Activated T-cell treated with anti-CD3 and anti-CD28 coated beads, Interleukin-2, amount 50 U/mL, for 24 hours (primary cell): ENCODE measurements around the gene SLC22A14.

Experiments used
- DNase-seq: peaks from one replicate; pipeline ENCODE4 v3.0.0-alpha.2; 2020
- H3K27ac Mint-ChIP-seq: 2 replicates; pipeline ENCODE4 v1.8.0; 2020; ENCODE audit warnings: mild to moderate bottlenecking, mixed read lengths
- H3K27me3 Mint-ChIP-seq: 2 replicates; pipeline ENCODE4 v1.8.0; 2020; ENCODE audit warnings: mixed read lengths
- H3K36me3 Mint-ChIP-seq: 2 replicates; pipeline ENCODE4 v1.8.0; 2020; ENCODE audit warnings: low read depth, mixed read lengths
- H3K4me1 Mint-ChIP-seq: 2 replicates; pipeline ENCODE4 v1.8.0; 2020; ENCODE audit warnings: low read depth, mixed read lengths
- H3K4me3 Mint-ChIP-seq: 2 replicates; pipeline ENCODE4 v1.8.0; 2020; ENCODE audit warnings: mild to moderate bottlenecking, moderate library complexity, mixed read lengths
- H3K9me3 Mint-ChIP-seq: 2 replicates; pipeline ENCODE4 v1.8.0; 2020; ENCODE audit warnings: mixed read lengths

The SLC22A14 gene

DNA sequence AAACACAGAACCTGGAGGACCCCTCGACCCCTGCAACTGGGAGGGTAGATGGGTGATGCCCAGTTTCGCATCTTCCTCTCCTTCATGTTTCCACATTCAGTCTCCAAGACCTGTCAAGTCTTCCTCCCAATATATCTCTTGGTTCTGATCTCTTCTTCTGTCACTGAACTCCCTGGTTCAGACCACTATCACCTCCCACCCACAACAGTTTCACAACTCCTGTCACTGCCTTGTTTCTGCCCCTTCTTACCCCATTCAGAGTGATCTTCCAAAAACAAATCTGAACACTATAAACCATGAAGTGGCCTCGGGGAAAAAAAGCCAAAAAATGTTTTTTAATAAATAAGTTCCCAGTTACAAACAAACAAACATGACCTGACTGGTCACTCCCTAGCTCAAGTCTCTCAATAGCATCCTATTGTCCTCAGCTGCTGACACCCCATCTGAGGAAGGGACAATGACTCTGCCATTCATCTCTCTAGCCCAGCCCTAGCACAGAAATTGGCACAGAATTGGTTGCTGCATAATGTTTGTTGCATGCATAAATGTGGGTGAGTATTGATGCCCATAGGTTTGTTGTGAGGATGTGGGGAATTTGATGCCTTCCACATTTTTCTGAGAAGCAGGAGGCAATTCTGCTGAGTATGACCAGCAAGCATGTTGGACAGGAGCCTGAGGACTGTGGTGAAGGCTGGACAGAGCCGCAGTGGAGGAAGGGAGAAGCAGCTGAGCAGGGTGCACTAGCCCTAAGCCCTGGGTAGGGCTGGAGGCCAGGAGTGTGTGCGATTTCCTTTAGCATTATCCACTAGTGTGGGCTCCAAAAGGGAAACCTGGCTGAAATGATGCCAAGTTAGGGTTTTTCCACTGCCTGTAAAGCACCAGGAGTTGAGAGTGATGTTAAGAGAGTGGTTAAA is 52.3 kb downstream of the SLC22A14 start:
- H3K9me3 Mint-ChIP-seq, result no peaks in the 10 kb centered on the region
- H3K36me3 Mint-ChIP-seq, result no peaks in the 10 kb centered on the region

DNA sequence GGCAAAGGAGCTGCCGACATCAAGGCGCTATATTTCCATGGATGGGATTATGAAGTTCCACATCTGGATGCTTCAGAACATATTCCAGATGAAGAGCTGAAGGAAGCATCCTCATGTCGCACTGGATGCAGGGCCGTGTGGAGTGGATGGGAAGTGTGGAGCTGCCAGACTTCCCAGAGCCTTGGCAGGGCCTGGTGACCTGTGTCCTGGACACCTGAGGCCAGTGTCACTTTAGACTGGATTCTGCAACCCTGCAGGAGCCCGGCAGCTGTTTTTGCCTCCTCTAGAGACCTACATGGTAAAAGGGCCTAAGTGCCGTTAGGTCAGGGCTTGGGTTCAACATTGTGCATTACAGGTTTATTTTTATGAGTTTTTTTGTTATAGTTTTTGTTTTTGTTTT is 53.2 kb downstream of the SLC22A14 start:
- Mint-ChIP-seq H3K27ac (no peak overlapping the region), H3K4me1 (peaks cover 2% of the 10 kb centered on the region), H3K27me3 (no peaks in the 10 kb centered on the region), H3K9me3 (no peaks in the 10 kb centered on the region), H3K36me3 (no peaks in the 10 kb centered on the region), H3K4me3 (no peak overlapping the region)
- DNase-seq, result no peak

More for the DNA sequence above, 52.3 kb downstream of the SLC22A14 start:
- H3K27me3 Mint-ChIP-seq, result no peaks in the 10 kb centered on the region
- H3K27ac Mint-ChIP-seq, result no peak overlapping the region
- DNase-seq, result no peak
- H3K4me3 Mint-ChIP-seq, result no peak overlapping the region
- peaks cover 2% of the 10 kb centered on the region for H3K4me1 Mint-ChIP-seq

DNA sequence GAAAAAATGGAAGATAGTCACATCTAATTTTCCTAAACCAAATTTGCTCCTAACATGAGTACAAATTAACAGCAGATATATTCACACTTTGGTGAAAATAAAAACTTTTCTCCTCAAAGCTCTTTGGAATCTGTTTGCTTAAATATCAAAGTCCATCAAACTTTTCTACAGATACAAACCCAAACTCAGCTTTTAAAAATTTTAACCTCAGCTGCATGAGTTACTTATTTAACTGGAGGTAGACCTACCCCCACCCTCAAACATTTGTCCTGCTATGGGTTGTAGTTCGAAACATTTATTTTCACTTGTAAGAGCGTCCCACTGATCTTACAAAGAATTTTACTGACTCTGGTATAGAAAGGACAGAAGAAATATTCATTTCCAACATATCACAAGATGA is 55.6 kb downstream of the SLC22A14 start:
- no peak overlapping the region for H3K4me3 Mint-ChIP-seq
- DNase-seq, result no peak
- no peaks in the 10 kb centered on the region for H3K27me3 Mint-ChIP-seq
- H3K4me1 Mint-ChIP-seq, result peaks cover 2% of the 10 kb centered on the region
- H3K36me3 Mint-ChIP-seq, result no peaks in the 10 kb centered on the region
- H3K9me3 Mint-ChIP-seq, result no peaks in the 10 kb centered on the region
- no peak overlapping the region for H3K27ac Mint-ChIP-seq

DNA sequence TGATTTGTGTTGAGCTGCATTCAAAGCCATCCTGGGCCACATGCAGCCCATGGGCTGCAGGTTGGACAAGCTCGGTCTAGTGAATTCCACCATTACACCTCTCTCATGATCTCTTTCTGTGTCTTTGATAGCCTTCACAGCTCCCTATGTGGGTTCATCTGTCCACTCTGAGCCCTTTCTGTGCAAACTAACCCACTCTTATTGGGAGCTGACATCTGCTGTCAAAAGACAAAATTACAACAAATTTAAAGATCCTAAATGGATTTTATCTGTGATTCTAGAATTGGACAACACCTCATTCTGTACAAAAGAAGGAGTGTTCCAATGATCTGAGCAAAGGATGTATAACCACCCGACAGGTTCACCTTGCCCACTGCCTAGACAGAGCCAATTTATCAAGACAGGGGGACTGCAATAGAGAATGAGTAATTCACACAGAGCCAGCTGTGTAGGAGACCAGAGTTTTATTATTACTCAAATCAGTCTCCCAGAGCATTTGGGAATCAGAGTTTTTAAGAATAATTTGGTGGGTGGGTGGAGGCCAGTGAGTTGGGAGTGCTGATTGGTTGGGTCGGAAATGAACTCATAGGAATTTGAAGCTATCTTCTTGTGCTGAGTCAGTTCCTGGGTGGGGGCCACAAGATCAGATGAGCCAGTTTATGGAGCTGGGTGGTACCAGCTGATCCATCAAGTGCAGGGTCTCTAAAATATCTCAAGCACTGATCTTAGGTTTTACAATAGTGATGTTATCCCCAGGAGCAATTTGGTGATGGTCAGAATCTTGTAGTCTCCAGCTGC is 61.9 kb downstream of the SLC22A14 start:
- Mint-ChIP-seq H3K4me3 (no peak overlapping the region), H3K36me3 (peaks cover 5% of the 10 kb centered on the region), H3K27me3 (no peaks in the 10 kb centered on the region), H3K4me1 (peaks cover 5% of the 10 kb centered on the region), H3K27ac (no peak overlapping the region), H3K9me3 (no peaks in the 10 kb centered on the region)
- DNase-seq, result no peak

DNA sequence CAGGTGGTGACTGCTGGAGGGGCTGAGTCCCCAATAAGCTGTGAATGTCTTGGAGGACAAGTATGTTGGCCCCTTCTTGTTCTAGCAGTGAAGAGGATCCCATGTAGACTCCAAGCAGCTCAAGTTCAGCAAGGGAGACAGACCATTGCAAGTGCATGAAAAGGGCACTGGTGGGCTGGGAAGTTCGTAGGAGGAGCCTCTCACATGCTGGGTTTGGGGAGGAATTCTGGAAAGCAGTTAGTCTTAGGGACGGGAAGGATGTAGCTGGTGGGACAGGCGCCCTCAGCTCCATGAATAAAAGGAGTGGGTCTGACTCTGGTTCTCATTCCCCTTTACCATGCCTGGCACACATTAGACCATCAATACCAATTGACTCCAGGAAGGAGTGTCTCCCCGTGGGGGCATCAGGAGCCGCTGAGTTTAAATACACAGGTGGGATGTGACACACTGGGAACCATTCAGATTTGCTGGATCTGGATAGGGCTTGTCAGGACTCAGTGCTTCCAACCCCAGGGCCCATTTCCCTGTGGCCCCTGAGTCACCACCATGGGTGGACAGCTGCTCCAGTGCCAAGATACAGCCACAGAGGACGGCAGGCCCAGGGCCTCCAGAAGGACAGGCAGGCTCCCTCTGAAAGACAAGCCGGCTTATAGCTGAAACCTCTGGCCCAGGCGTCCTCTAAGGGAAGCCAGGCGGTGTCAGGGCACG is 63.9 kb downstream of the SLC22A14 start:
- no peak overlapping the region for H3K27ac Mint-ChIP-seq
- DNase-seq, result no peak
- peaks cover 5% of the 10 kb centered on the region for H3K4me1 Mint-ChIP-seq
- no peaks in the 10 kb centered on the region for H3K9me3 Mint-ChIP-seq
- peaks cover 5% of the 10 kb centered on the region for H3K36me3 Mint-ChIP-seq
- no peaks in the 10 kb centered on the region for H3K27me3 Mint-ChIP-seq
- peak overlapping the region; percentile 71 for H3K4me3 Mint-ChIP-seq

DNA sequence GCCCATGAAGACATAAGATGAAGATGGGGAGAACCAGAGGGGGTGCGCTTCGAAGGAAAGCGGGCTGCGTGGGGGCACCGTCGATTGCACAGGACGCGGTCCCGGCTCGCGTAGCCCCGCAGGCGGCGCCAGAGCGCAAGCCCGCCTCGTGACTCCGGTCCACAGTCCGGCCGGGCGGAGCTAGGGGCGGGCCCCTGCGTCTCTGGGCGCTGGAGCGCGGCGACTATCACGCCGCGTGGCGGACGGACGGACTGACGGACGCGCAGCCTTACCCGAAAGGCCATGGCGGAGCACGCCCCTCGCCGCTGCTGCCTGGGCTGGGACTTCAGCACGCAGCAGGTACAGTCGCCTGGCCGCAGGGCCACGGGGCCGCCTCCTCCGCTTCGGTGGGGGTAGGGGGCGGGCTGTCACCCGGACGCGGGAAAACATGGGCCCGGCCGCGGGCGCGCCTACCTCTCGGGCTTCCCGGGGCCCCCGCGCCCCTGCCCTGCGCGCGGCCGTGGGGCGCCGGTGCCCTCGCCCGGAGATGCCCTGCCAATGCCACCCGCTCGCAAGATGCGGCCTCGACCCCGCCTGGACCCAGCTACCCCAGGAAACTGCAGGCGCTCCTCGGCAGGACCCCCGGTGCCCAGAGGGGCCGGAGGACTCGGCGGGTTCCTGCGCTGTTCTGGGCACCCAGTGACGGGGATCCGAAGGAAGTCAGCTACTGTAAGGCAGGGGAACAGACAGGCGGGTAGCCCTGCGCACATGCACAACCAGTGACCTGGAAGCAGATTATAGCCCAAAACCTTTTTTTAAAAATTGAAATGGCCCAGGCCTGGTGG is 64.7 kb downstream of the SLC22A14 start, which contains the start of gene XYLB:
TSS of gene XYLB (plus strand) at position 199 of the 824 bp plus-strand sequence. CDS start at position 283, 84 bp downstream.
- Mint-ChIP-seq H3K4me3 (peak within 1 kb of the TSS; percentile 71), H3K27me3 (no peaks in the 10 kb centered on the region), H3K36me3 (peaks cover 8% of the 10 kb centered on the region), H3K27ac (peak within 1 kb of the TSS; percentile 66), H3K9me3 (no peaks in the 10 kb centered on the region), H3K4me1 (peaks cover 5% of the 10 kb centered on the region)
- peak; percentile 89 for DNase-seq

DNA sequence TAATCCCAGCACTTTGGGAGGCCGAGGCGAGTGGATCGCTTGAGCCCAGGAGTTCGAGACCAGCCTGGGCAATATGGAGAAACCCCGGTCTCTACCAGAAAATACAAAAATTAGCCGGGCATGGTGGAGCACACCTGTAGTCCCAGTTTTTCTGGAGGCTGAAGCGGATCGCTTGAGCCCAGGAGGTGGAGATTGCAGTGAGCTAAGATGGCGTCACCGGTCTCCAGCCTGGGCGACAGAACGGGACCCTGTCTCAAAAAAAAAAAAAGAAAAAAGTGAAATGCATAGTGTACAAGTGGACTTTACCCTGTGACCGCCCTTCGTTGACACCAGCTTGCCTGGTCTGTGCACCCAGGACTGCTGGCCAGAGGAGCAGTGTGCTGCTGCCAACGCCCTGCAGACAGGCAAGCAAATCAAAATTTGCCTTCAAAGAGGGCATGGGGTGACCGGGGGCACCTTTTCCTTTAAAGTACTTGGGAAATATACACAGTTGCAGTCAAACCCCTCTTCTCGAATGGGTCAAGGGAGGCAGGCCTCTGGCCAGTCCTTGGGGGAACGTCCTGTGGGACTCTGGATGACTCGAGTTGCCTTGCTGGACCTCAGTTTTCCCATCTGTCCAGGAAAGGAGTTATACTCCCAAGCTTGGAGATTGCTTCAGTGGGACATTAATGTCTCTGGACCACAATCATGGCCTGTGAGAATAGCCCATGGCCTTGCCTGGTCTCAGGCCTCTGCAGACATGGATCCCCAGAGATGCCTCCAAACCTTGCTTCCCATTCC is 65.5 kb downstream of the SLC22A14 start:
- no peaks in the 10 kb centered on the region for H3K9me3 Mint-ChIP-seq
- no peak overlapping the region for H3K27ac Mint-ChIP-seq
- DNase-seq, result no peak
- peaks cover 5% of the 10 kb centered on the region for H3K4me1 Mint-ChIP-seq
- H3K27me3 Mint-ChIP-seq, result no peaks in the 10 kb centered on the region
- no peak overlapping the region for H3K4me3 Mint-ChIP-seq
- H3K36me3 Mint-ChIP-seq, result peaks cover 15% of the 10 kb centered on the region

DNA sequence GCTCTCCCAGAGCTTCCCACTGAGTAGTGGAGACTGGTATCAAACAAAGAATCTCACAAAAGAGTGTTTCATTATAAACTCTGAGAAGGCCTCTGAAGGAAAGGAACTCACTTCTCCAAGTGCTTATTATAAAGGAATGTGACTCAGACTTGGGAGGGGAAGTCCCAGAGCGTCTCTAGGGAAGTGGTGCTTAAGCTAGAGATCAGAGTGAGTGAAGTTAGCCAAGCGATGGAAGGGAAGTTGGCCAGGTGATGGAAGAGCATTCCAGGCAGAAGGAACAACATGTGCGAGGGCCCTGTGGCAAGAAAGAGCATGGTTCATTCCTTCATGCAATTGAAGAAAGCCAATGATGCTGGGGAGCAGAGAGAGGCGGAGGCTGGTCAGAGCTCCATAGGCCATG is 66.8 kb downstream of the SLC22A14 start:
- H3K9me3 Mint-ChIP-seq, result no peaks in the 10 kb centered on the region
- H3K27ac Mint-ChIP-seq, result no peak overlapping the region
- H3K4me1 Mint-ChIP-seq, result peaks cover 5% of the 10 kb centered on the region
- no peak overlapping the region for H3K4me3 Mint-ChIP-seq
- H3K27me3 Mint-ChIP-seq, result no peaks in the 10 kb centered on the region
- no peak for DNase-seq
- peaks cover 20% of the 10 kb centered on the region for H3K36me3 Mint-ChIP-seq

DNA sequence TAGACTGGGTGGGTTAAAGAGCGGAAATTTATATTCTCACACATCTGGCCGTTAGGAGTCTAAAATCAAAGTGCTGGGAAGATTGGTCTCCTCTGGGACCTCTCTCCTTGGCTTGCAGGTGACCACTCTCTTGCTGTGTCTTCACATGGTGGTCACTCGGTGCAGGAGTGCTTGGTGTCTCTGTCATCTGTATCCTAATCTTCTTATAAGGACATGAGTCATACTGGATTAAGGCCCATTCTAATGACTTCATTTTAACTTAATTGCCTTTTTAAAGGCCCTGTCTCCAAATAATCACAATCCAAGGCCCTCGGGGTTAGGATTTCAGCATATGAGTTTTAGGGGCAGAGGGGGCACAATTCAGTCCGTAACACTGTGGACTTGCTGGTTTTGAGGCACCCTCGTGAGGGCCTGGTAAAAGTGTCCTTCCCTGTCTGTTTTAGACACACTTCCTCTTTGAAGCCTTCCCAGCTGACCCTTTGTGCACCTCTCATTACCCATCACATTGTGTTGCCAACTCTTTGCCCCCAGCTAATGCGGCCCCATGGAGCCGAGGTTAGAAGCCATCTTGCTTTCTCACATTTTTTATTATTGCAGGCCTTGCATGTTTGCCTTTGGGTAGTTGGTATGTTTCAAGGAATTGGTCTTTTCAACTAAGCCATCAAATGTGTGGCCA is 67.7 kb downstream of the SLC22A14 start:
- Mint-ChIP-seq H3K4me3 (no peak overlapping the region), H3K27me3 (no peaks in the 10 kb centered on the region), H3K9me3 (no peaks in the 10 kb centered on the region), H3K27ac (no peak overlapping the region), H3K36me3 (peaks cover 21% of the 10 kb centered on the region), H3K4me1 (peaks cover 5% of the 10 kb centered on the region)
- DNase-seq, result no peak

DNA sequence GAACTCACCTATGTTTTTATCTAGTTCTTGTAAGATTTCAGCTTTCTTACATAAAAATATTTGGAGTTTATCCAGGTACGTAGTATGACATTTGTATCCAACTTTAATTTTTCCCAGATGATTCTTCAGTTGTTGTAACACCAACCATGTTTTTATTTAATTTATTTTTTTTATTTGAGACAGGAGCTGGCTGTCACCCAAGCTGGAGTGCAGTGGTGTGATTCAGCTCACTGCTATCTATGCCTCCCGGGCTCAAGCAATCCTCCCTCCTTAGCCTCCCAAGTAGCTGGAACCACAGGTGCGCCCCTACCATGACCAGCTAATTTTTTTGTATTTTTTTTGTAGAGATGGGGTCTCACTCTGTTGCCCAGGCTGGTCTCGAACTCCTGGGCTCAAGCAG is 71.1 kb downstream of the SLC22A14 start:
- DNase-seq, result no peak
- Mint-ChIP-seq H3K9me3 (no peaks in the 10 kb centered on the region), H3K27ac (no peak overlapping the region), H3K4me1 (no peaks in the 10 kb centered on the region), H3K4me3 (no peak overlapping the region), H3K27me3 (no peaks in the 10 kb centered on the region), H3K36me3 (peaks cover 23% of the 10 kb centered on the region)

DNA sequence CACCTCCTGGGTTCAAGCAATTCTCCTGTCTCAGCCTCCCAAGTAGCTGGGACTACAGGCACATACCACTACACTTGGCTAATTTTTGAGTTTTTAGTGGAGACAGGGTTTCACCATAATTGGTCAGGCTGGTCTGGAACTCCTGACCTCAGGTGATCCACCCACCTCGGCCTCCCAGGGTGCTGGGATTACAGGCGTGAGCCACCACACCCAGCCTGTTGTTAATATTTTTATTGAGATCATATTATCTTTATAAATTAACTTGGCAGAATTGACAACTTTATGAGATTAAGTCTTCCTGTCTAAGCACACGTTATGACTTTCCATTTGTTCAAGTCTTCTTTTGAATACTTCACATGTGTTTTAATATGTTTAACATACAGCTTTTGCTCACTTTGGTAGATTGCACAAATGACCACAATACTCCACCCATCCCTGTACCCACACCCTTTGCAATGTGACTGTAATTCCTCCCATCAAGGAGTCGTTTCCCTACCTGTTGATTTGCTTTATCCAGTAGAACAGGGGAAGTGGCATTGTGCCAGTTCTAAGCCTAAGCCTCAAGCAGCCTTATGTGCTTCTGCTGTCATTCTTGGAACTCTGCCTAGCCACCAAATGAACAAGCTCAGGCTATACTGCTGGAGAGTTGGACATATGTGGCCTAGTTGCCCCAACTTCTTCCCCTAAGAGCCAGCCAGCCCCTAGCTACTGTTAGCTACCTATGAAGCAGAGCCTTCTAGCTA is 72.7 kb downstream of the SLC22A14 start:
- no peaks in the 10 kb centered on the region for H3K4me1 Mint-ChIP-seq
- DNase-seq, result no peak
- H3K27me3 Mint-ChIP-seq, result no peaks in the 10 kb centered on the region
- H3K36me3 Mint-ChIP-seq, result peaks cover 24% of the 10 kb centered on the region
- no peak overlapping the region for H3K4me3 Mint-ChIP-seq
- no peaks in the 10 kb centered on the region for H3K9me3 Mint-ChIP-seq
- no peak overlapping the region for H3K27ac Mint-ChIP-seq

DNA sequence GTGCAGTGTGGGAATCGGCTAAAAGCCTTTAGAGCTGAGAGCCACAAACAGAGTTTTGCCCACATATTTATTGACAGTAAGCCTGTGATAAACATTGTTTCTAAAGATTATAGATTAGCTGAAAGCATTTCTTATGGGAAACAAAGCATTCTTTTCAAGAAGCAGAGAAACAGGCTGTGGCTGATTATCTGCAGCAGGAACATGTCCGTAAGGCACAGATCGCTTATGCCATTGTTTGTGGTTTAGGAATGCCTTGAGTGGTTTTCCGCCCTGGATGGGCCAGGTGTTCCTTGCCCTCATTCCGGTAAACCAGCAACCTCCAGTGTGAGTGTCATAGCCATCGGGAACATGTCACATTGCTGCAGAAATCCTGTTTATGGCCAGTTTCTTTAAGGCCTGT is 76.9 kb downstream of the SLC22A14 start:
- Mint-ChIP-seq H3K27me3 (no peaks in the 10 kb centered on the region), H3K9me3 (no peaks in the 10 kb centered on the region), H3K36me3 (peaks cover 20% of the 10 kb centered on the region), H3K4me3 (no peak overlapping the region), H3K27ac (no peak overlapping the region), H3K4me1 (peaks cover under 1% of the 10 kb centered on the region)
- DNase-seq, result no peak
